GM18873 (cell line): ENCODE data around the gene RAB11B.
A peak's percentile ranks its signal among the peaks of the same experiment; 100 is the strongest.
"Not testable (repeated sequence)": the region's sequence is repeated elsewhere in the genome, so short reads cannot be mapped to it uniquely, and the experiment has no call there.

Source experiments
- ATAC-seq: cut with Tn5 transposase; IDR thresholded peaks from one replicate; pipeline ENCODE4 v1.9.1; 2021; ENCODE audit warnings: mild to moderate bottlenecking, moderate library complexity, moderate number of reproducible peaks; ENCODE audit not compliant: unreplicated experiment, low FRiP score

The RAB11B gene

GRCh38 chr19:8389891-8390616 lies at the start of gene RAB11B:
RAB11B (plus strand) TSS chr19:8390360; CDS start chr19:8390417, 57 bp downstream.
- peak; percentile 89 for ATAC-seq

GRCh38 chr19:8341504-8341903 lies 48.7 kb upstream of the RAB11B start:
- ATAC-seq = not testable (repeated sequence)

- ATAC-seq = no peak
Measured at GRCh38 chr19:8342316-8342683, 47.9 kb upstream of the RAB11B start.

GRCh38 chr19:8342684-8343482 lies 47.3 kb upstream of the RAB11B start, which contains the start of gene KANK3:
KANK3 (minus strand) TSS chr19:8343262; CDS start chr19:8337828, 5,434 bp downstream.
- ATAC-seq = no peak

- no peak for ATAC-seq
Measured at GRCh38 chr19:8343483-8343844, 46.7 kb upstream of the RAB11B start.

GRCh38 chr19:8349629-8350372 lies 40.4 kb upstream of the RAB11B start:
- ATAC-seq = not testable (repeated sequence)

- ATAC-seq = no peak
Measured at GRCh38 chr19:8352134-8352827, 37.9 kb upstream of the RAB11B start.

- ATAC-seq = not testable (repeated sequence)
Measured at GRCh38 chr19:8352845-8353244, 37.3 kb upstream of the RAB11B start.

- no peak for ATAC-seq
Measured at GRCh38 chr19:8355631-8356402, 34.3 kb upstream of the RAB11B start.

GRCh38 chr19:8357007-8357521 lies 33.1 kb upstream of the RAB11B start:
- ATAC-seq = no peak

- no peak for ATAC-seq
Measured at GRCh38 chr19:8358948-8359347, 31.2 kb upstream of the RAB11B start.

- no peak for ATAC-seq
Measured at GRCh38 chr19:8360196-8360595, 30.0 kb upstream of the RAB11B start.

- ATAC-seq = no peak
Measured at GRCh38 chr19:8361921-8362793, 28.0 kb upstream of the RAB11B start.

- no peak for ATAC-seq
Measured at GRCh38 chr19:8363803-8364771, 26.1 kb upstream of the RAB11B start, which contains the start of gene ANGPTL4. ANGPTL4 (plus strand) TSS chr19:8364155; CDS start chr19:8364322, 167 bp downstream.

GRCh38 chr19:8366121-8366581 lies 24.0 kb upstream of the RAB11B start:
- no peak for ATAC-seq

GRCh38 chr19:8366961-8367326 lies 23.2 kb upstream of the RAB11B start:
- ATAC-seq = no peak

GRCh38 chr19:8367327-8368001 lies 22.7 kb upstream of the RAB11B start:
- no peak for ATAC-seq
